ENCODE data around the gene C9orf78. TPM values are rescaled to one million over a fixed set of nuclear protein-coding genes. Genes with fewer than 3 reads are reported as not detected.

C9orf78 gene
- total and polyA plus RNA-seq, 3 experiments from 2014 or later, result 71.4 to 249 (median 76.4) TPM

DNA sequence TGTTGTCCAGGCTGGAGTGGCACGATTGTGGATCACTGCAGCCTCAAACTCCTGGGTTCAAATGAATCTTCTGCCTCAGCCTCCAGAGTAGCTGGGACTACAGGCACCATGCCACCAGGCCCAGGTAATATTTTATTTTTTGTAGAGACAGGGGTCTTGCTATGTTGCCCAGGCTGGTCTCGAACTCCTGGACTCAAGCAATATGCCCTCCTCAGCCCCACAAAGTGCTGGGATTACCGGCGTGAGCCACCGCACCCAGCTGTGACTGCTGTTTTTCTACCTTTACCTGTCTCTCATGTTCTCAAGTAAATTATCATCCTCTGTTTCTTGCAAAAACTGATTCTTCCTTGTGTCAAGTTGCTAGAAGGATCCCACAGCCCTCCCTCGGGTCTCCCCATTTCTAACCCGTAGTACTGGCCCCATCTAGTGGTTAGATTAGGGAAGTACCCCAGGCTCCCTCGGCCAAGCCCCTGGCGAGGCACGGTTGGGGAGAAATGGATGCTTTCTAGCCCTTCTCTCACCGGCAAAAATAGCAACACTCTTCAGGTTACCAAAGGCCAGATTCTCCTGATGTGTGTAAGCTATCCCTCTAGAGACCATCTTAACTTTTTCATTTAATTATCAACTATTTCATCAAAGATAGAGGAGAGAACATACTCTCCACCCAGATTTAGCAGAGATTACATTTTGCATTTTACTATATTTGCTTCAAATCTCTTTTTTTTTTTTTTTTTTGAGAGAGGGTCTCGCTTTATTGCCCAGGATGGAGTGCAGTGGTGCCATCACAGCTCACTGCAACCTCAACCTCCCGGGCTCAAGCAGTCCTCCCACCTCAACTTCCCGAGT lies 51.3 kb downstream of the C9orf78 start:
- POLR2A ChIA-PET, result no interaction called here
- peaks cover 11 to 14% of the 10 kb centered on the region in 2 donors for H3K27me3 Mint-ChIP-seq
- no peak overlapping the region for H3K4me3 Mint-ChIP-seq
- CTCF ChIA-PET, result interaction anchor here (0.7 to 5.9 kb wide), 14 partner anchors 8 to 653 kb away, joined by 3 to 59 read pairs (median 4); no protein-coding TSS in a partner anchor
- no peaks in the 10 kb centered on the region for H3K36me3 Mint-ChIP-seq
- no peaks in the 10 kb centered on the region for H3K9me3 Mint-ChIP-seq
- peak overlapping the region in 1 of 8 donors; percentile 1 for H3K27ac Mint-ChIP-seq
- Histone ChIP-seq H3K9me3 (ENCODE audit: low read length) (no peaks in the 10 kb centered on the region), H3K27me3 (ENCODE audit: insufficient read depth, low read length, poor library complexity, severe bottlenecking) (no peaks in the 10 kb centered on the region), H3K4me1 (ENCODE audit: insufficient read depth, low read length) (no peaks in the 10 kb centered on the region), H3K36me3 (ENCODE audit: insufficient read depth, low read length) (no peaks in the 10 kb centered on the region), H3K27ac (ENCODE audit: low read depth, low read length) (no peak overlapping the region), H3K4me3 (ENCODE audit: low read length) (no peak overlapping the region)
- peaks cover 0 to 5% (median 3%) of the 10 kb centered on the region in 3 donors for H3K4me1 Mint-ChIP-seq
- DNase-seq, result peak; percentile 40 to 79 (median 63)

DNA sequence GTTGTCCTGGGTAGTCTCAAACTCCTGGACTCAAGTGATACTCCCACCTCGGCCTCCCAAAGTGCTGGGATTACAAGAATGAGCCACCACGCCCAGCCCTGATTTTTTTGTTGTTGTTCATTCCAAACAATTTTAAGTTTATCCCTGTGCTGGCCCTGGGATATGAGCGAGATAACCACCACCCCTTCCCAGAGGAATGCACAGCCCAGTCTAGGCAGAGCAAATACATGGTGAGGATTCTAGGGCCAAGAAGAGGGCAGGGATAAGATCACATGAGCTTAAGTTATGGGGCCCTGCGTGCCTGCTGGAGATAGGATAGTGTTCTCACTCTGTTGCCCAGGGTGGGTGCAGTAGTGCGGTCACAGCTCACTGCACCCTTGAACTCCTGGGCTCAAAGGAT lies 53.1 kb downstream of the C9orf78 start:
- H3K27me3 ChIP-seq (ENCODE audit: insufficient read depth, low read length, poor library complexity, severe bottlenecking), result no peaks in the 10 kb centered on the region
- no peak overlapping the region for H3K4me3 Mint-ChIP-seq
- H3K4me1 Mint-ChIP-seq, result peaks cover 7 to 14% (median 9%) of the 10 kb centered on the region in 3 donors
- H3K27ac Mint-ChIP-seq, result no peak overlapping the region
- no peaks in the 10 kb centered on the region for H3K36me3 Mint-ChIP-seq
- H3K9me3 ChIP-seq (ENCODE audit: low read length), result no peaks in the 10 kb centered on the region
- H3K36me3 ChIP-seq (ENCODE audit: insufficient read depth, low read length), result no peaks in the 10 kb centered on the region
- H3K9me3 Mint-ChIP-seq, result no peaks in the 10 kb centered on the region
- ChIA-PET CTCF (interaction anchor here (1.2 to 5.9 kb wide), 5 partner anchors 9 to 651 kb away, joined by 3 to 59 read pairs (median 5); no protein-coding TSS in a partner anchor), POLR2A (no interaction called here)
- H3K4me3 ChIP-seq (ENCODE audit: low read length), result no peak overlapping the region
- peaks cover 6% of the 10 kb centered on the region for H3K4me1 ChIP-seq (ENCODE audit: insufficient read depth, low read length)
- peaks cover 4 to 5% of the 10 kb centered on the region in 2 donors for H3K27me3 Mint-ChIP-seq
- no peak overlapping the region for H3K27ac ChIP-seq (ENCODE audit: low read depth, low read length)
- no peak for DNase-seq

GRCh38 chr9:129781131-129781530 lies 53.9 kb downstream of the C9orf78 start:
- H3K4me3 Mint-ChIP-seq, result no peak overlapping the region
- no peaks in the 10 kb centered on the region for H3K36me3 ChIP-seq (ENCODE audit: insufficient read depth, low read length)
- ChIA-PET POLR2A (no interaction called here), CTCF (interaction anchor here (1.2 to 5.9 kb wide), 7 partner anchors 9 to 650 kb away, joined by 3 to 59 read pairs (median 6); no protein-coding TSS in a partner anchor)
- H3K27me3 ChIP-seq (ENCODE audit: insufficient read depth, low read length, poor library complexity, severe bottlenecking), result no peaks in the 10 kb centered on the region
- no peaks in the 10 kb centered on the region for H3K36me3 Mint-ChIP-seq
- H3K9me3 ChIP-seq (ENCODE audit: low read length), result no peaks in the 10 kb centered on the region
- peaks cover 10% of the 10 kb centered on the region for H3K4me1 ChIP-seq (ENCODE audit: insufficient read depth, low read length)
- DNase-seq, result no peak
- peaks cover 3 to 5% of the 10 kb centered on the region in 2 donors for H3K27me3 Mint-ChIP-seq
- no peak overlapping the region for H3K27ac ChIP-seq (ENCODE audit: low read depth, low read length)
- peaks cover 7 to 17% (median 9%) of the 10 kb centered on the region in 3 donors for H3K4me1 Mint-ChIP-seq
- peak overlapping the region in 1 of 8 donors; percentile 37 for H3K27ac Mint-ChIP-seq
- no peak overlapping the region for H3K4me3 ChIP-seq (ENCODE audit: low read length)
- H3K9me3 Mint-ChIP-seq, result no peaks in the 10 kb centered on the region

DNA sequence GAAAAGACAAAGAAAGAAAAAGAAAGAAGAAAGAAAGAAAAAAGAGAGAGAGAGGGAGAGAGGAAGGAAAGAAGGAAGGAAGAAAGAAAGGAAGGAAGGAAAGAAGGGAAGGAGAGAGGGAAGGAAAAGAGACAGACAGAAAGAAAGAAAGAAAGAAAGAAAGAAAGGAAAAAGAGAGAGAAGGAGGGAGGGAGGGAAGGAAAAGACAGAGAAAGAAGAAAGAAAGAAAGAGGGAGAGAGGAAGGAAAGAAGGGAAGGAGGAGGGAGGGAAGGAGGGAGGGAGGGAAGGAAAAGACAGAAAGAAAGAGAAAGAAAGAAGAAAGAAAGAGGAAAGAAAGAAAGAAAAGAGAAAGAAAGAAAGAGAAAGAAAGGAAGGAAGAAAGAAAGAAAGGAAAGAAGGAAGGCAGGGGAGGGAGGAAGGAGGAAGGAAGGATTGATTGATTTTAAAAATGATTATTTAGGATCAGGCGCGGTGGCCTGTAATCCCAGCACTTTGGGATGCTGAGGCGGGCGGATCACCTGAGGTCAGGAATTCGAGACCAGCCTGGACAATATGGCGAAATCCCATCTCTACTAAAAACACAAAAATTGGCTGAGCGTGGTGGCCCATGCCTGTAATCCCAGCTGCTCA lies 55.4 kb downstream of the C9orf78 start:
- no peaks in the 10 kb centered on the region for H3K36me3 Mint-ChIP-seq

DNA sequence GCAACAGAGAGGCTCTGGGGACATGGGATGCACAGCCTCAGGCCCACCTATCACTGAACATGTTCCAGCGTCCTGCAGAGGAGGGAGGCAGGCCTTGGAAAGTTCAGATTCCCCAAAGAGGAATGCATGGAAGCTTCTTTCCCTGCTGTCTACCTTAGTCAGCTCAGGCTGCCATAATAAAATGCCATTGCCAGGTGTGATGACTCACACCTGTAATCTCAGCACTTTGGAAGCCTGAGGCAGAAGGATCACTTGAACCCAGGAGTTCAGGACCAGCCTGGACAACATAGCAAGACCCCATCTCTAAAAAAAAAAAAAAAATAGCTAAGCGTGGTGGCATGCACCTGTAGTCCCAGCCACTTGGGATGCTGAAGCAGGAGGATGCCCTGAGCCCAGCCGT lies 56.6 kb downstream of the C9orf78 start:
- no peaks in the 10 kb centered on the region for H3K9me3 Mint-ChIP-seq
- H3K36me3 Mint-ChIP-seq, result no peaks in the 10 kb centered on the region
- no peak overlapping the region for H3K4me3 ChIP-seq (ENCODE audit: low read length)
- no peak overlapping the region for H3K27ac ChIP-seq (ENCODE audit: low read depth, low read length)
- no peaks in the 10 kb centered on the region for H3K9me3 ChIP-seq (ENCODE audit: low read length)
- ChIA-PET POLR2A (no interaction called here), CTCF (interaction anchor here (1.5 kb wide), 1 partner anchor 639 kb away, joined by 5 read pairs; no protein-coding TSS in a partner anchor)
- no peak for DNase-seq
- peaks cover 5 to 15% of the 10 kb centered on the region in 2 donors for H3K27me3 Mint-ChIP-seq
- H3K4me1 Mint-ChIP-seq, result peaks cover 6 to 13% (median 7%) of the 10 kb centered on the region in 3 donors
- H3K4me1 ChIP-seq (ENCODE audit: insufficient read depth, low read length), result peaks cover 10% of the 10 kb centered on the region
- H3K27ac Mint-ChIP-seq, result no peak overlapping the region
- no peaks in the 10 kb centered on the region for H3K27me3 ChIP-seq (ENCODE audit: insufficient read depth, low read length, poor library complexity, severe bottlenecking)
- H3K4me3 Mint-ChIP-seq, result no peak overlapping the region
- H3K36me3 ChIP-seq (ENCODE audit: insufficient read depth, low read length), result no peaks in the 10 kb centered on the region

More for the DNA sequence above, 55.4 kb downstream of the C9orf78 start:
- Histone ChIP-seq H3K9me3 (ENCODE audit: low read length) (no peaks in the 10 kb centered on the region), H3K27me3 (ENCODE audit: insufficient read depth, low read length, poor library complexity, severe bottlenecking) (no peaks in the 10 kb centered on the region), H3K4me3 (ENCODE audit: low read length) (no peak overlapping the region), H3K36me3 (ENCODE audit: insufficient read depth, low read length) (no peaks in the 10 kb centered on the region), H3K4me1 (ENCODE audit: insufficient read depth, low read length) (peaks cover 10% of the 10 kb centered on the region), H3K27ac (ENCODE audit: low read depth, low read length) (no peak overlapping the region)
- DNase-seq, result no peak
- Mint-ChIP-seq H3K27me3 (peaks cover 5 to 7% of the 10 kb centered on the region in 2 donors), H3K4me3 (no peak overlapping the region), H3K27ac (no peak overlapping the region), H3K4me1 (peaks cover 7 to 17% (median 9%) of the 10 kb centered on the region in 3 donors), H3K9me3 (no peaks in the 10 kb centered on the region)
- CTCF ChIA-PET, result interaction anchor here (2.0 kb wide), 1 partner anchor 42 kb away, joined by 12 read pairs; no protein-coding TSS in a partner anchor
- POLR2A ChIA-PET, result no interaction called here

DNA sequence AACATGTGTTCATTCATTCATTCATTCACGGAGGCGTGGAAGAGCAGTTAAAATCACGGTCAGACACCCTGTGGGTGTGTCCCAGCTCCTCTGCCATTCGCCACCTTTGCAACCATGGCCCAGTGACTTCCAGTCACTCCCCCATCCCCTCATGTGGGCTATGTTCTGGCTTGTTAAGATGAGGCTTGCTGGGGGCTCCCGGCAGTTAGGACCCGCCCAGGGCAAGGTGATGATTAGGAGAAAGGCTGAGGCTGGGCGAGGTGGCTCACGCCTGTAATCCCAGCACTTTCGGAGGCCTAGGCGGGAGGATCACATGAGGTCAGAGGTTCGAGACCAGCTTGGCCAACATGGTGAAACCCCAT lies 57.3 kb downstream of the C9orf78 start:
- H3K27me3 ChIP-seq (ENCODE audit: insufficient read depth, low read length, poor library complexity, severe bottlenecking), result no peaks in the 10 kb centered on the region
- H3K27me3 Mint-ChIP-seq, result peaks cover 5 to 17% of the 10 kb centered on the region in 2 donors
- no peak overlapping the region for H3K4me3 ChIP-seq (ENCODE audit: low read length)
- DNase-seq, result no peak
- no peaks in the 10 kb centered on the region for H3K9me3 ChIP-seq (ENCODE audit: low read length)
- POLR2A ChIA-PET, result no interaction called here
- CTCF ChIA-PET, result interaction anchor here (1.1 to 1.9 kb wide), 3 partner anchors 13 to 638 kb away, joined by 4 to 7 read pairs (median 5); no protein-coding TSS in a partner anchor
- no peaks in the 10 kb centered on the region for H3K9me3 Mint-ChIP-seq
- no peaks in the 10 kb centered on the region for H3K36me3 ChIP-seq (ENCODE audit: insufficient read depth, low read length)
- peaks cover 6 to 13% (median 7%) of the 10 kb centered on the region in 3 donors for H3K4me1 Mint-ChIP-seq
- peaks cover 10% of the 10 kb centered on the region for H3K4me1 ChIP-seq (ENCODE audit: insufficient read depth, low read length)
- no peaks in the 10 kb centered on the region for H3K36me3 Mint-ChIP-seq
- H3K4me3 Mint-ChIP-seq, result peak overlapping the region in 1 of 7 donors; percentile 12
- peak overlapping the region; percentile 25 for H3K27ac ChIP-seq (ENCODE audit: low read depth, low read length)
- peak overlapping the region in 2 of 8 donors; percentile 4 to 92 for H3K27ac Mint-ChIP-seq
